Measurements from ENCODE around the gene DCP2.

DCP2 gene

GRCh38 chr5:113067635-113068344 is 91.2 kb downstream of the DCP2 start:
- TF ChIP-seq ZFX (IDR thresholded peaks at IDR 0.05; ENCODE audit: borderline replicate concordance) (no peak), CTCF (IDR thresholded peaks at IDR 0.05) (no peak)
- no peak overlapping the region for H3K27ac ChIP-seq

DNA sequence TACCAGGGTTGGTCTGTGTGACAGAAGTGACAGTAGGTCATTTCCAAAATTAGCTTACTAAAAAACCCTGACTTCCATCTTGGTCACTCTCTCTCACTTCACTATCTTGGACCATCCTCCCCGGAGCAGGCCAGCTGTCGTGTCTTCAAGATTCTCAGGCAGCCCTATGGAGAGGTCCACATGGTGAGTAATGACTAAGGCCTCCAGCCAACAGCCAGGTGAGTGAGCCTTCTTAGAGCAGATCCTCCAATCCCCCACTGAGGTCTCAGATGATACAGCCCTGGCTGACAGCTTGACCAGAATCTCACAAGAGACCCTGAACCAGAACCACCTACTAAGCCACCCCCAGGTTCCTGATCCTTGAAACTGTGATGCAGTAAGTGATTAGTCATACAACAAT is 92.0 kb downstream of the DCP2 start:
- TF ChIP-seq CTCF (IDR thresholded peaks at IDR 0.05) (no peak), ZFX (IDR thresholded peaks at IDR 0.05; ENCODE audit: borderline replicate concordance) (no peak)
- no peak overlapping the region for H3K27ac ChIP-seq

All from 22Rv1 (cell line).